Smooth muscle cell (in vitro differentiated cells): Measurements from ENCODE around the gene GAA. TPM values are rescaled to one million over a fixed set of nuclear protein-coding genes. Genes with fewer than 3 reads are reported as not detected.
"Not testable (repeated sequence)": the region's sequence is repeated elsewhere in the genome, so short reads cannot be mapped to it uniquely, and the experiment has no call there.

Source experiments
- DNase-seq: peaks from one replicate; lab custom pipeline; 2025; ENCODE audit not compliant: unreplicated experiment; lab: John Stamatoyannopoulos, UW
- H2AFZ ChIP-seq: fragments of 200-600 bp; sonication (generic); 2 replicates; pipeline ENCODE4 v1.6.0; 2016; ENCODE audit warnings: antibody characterized with exemption, low read depth, mild to moderate bottlenecking
- H3F3A ChIP-seq: fragments of 200-600 bp; sonication (generic); 2 replicates; pipeline ENCODE4 v1.6.0; 2017; ENCODE audit warnings: antibody characterized with exemption, low read depth
- H3K27ac ChIP-seq: fragments of 200-600 bp; sonication (generic); 2 replicates; pipeline ENCODE4 v1.5.1; 2016; ENCODE audit warnings: low read depth, mild to moderate bottlenecking
- H3K27me3 ChIP-seq: fragments of 200-600 bp; sonication (generic); 2 replicates; pipeline ENCODE4 v1.6.1; 2016; ENCODE audit warnings: low read depth, mild to moderate bottlenecking
- H3K36me3 ChIP-seq: fragments of 200-600 bp; sonication (generic); 2 replicates; pipeline ENCODE4 v1.5.1; 2016; ENCODE audit warnings: low read depth
- H3K4me1 ChIP-seq: fragments of 200-600 bp; sonication (generic); 2 replicates; pipeline ENCODE4 v1.5.1; 2016; ENCODE audit warnings: low read depth
- H3K4me2 ChIP-seq: fragments of 200-600 bp; sonication (generic); 2 replicates; pipeline ENCODE4 v1.6.0; 2016; ENCODE audit warnings: mild to moderate bottlenecking
- H3K4me3 ChIP-seq: fragments of 200-600 bp; sonication (generic); 2 replicates; pipeline ENCODE4 v1.5.1; 2016; ENCODE audit warnings: mild to moderate bottlenecking
- H3K79me2 ChIP-seq: fragments of 200-600 bp; sonication (generic); 2 replicates; pipeline ENCODE4 v1.6.0; 2016; ENCODE audit warnings: low read depth, mild to moderate bottlenecking
- H3K9ac ChIP-seq: fragments of 200-600 bp; sonication (generic); 2 replicates; pipeline ENCODE4 v1.6.0; 2016; ENCODE audit warnings: low read depth
- H3K9me3 ChIP-seq: fragments of 200-600 bp; sonication (generic); replicated peaks from 2 replicates; pipeline ENCODE4 v1.5.1; 2016; ENCODE audit warnings: low read depth
- H4K20me1 ChIP-seq: fragments of 200-600 bp; sonication (generic); 2 replicates; pipeline ENCODE4 v1.6.0; 2016; ENCODE audit warnings: low read depth
- CTCF ChIP-seq: fragments of 200-600 bp; sonication (generic); IDR thresholded peaks from 2 replicates; pipeline ENCODE4 v1.5.1; 2017; ENCODE audit warnings: borderline replicate concordance, mild to moderate bottlenecking, antibody characterized with exemption; ENCODE audit not compliant: insufficient read depth, poor library complexity, severe bottlenecking
- WGBS: methylation state at CpG from one replicate; pipeline ENCODE4 v1.1.7; 2016; ENCODE audit warnings: low lambda C conversion rate; 5-methylcytosine and 5-hydroxymethylcytosine counted together
- polyA plus RNA-seq: library from polyadenylated mRNA; unstranded; fragments of >200 nt; fragmentation: Nextera tagmentation; extraction: Ambion mirVana; gene quantifications from 2 replicates; pipeline ENCODE4 v1.2.1, GENCODE V29; 2016
- total RNA-seq: library from RNA; depleted of rRNA; stranded (reverse); fragments of >200 nt; gene quantifications from 2 replicates; pipeline ENCODE4 v1.2.3, GENCODE V29; 2014

GAA gene
- total and polyA plus RNA-seq, 2 experiments from 2014 or later: 36.6 to 53.6 TPM

DNA sequence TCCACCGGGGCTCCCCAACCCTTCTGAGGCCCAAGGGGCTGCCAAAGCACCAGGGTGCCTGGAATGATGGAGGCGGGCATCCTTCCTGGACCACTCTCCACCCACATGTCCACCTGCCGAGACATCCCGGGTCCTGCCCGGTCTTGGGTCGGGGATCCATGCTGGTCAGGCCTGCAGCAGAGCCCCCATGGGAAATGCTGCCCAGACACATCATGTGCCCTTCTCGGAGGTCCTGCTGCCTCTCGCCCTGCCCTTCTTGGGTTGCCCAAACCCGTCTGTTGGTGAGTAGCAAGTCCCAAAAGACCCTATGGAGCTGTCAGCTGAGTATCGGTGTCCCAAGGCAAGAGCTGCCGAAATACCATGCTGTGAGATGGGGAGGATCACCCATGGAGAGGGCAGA lies 14.8 kb upstream of the GAA start:
- Histone ChIP-seq H3K4me1 (no peaks in the 10 kb centered on the region), H3F3A (no peaks in the 10 kb centered on the region), H2AFZ (no peak overlapping the region), H3K27me3 (no peaks in the 10 kb centered on the region), H3K27ac (no peak overlapping the region), H3K9me3 (no peaks in the 10 kb centered on the region), H3K79me2 (no peaks in the 10 kb centered on the region), H3K9ac (no peak overlapping the region), H3K4me2 (no peak overlapping the region), H3K36me3 (no peaks in the 10 kb centered on the region), H3K4me3 (no peak overlapping the region), H4K20me1 (no peaks in the 10 kb centered on the region)
- no peak for DNase-seq
- TF ChIP-seq CTCF: no peak
- WGBS: 95% methylated on average over 11 of the region's 11 CpGs

DNA sequence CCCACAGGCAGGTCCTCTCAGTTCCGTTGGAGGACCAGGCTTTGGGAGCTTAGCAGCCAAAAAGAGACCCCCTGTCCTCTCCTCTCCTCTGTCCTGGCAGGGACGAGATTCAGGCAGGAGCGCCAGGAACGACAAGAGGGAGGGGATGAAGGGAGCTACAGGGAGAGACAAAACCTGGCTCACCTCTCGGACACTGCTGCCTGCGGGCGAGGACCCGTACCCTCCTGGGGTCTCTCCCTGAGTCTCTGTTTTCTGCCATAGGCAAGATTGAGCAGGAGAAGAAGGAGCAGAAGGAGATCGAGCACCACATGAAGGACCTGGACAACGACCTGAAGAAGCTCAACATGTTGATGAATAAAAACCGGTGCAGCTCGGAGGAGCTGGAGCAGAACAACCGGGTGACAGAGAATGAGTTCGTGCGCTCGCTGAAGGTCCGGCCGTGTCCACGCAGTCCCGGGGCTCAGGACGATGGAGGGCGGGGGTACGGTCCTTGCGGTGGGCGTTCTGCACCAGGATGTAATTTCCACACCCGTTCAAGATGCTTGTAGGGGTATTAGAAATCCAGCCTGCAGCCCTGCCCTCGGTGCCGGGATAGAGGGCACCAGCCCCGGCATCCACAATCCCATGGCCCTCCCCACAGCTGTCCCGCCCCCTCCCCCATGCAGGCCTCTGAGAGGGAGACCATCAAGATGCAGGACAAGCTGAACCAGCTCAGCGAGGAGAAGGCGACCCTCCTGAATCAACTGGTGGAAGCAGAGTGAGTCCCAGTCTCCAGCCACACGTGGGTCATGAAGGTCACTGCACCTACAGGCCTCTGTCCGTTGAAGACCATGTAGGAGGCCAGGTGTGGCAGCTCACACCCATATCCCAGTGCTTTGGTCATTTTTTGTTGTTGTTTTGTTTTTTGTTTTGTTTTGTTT lies 13.8 kb upstream of the GAA start:
- no peak overlapping the region for H3K4me2 ChIP-seq
- H3K9me3 ChIP-seq: no peaks in the 10 kb centered on the region
- H3F3A ChIP-seq: no peaks in the 10 kb centered on the region
- TF ChIP-seq CTCF: no peak
- H2AFZ ChIP-seq: no peak overlapping the region
- H3K79me2 ChIP-seq: no peaks in the 10 kb centered on the region
- DNase-seq: no peak
- no peaks in the 10 kb centered on the region for H3K36me3 ChIP-seq
- H3K27me3 ChIP-seq: no peaks in the 10 kb centered on the region
- no peak overlapping the region for H3K4me3 ChIP-seq
- no peak overlapping the region for H3K9ac ChIP-seq
- no peaks in the 10 kb centered on the region for H4K20me1 ChIP-seq
- no peak overlapping the region for H3K27ac ChIP-seq
- H3K4me1 ChIP-seq: no peaks in the 10 kb centered on the region
- whole genome bisulfite sequencing: 88% methylated on average over 30 of the region's 34 CpGs

- Histone ChIP-seq H3K9ac (no peak overlapping the region), H2AFZ (no peak overlapping the region), H3K4me3 (no peak overlapping the region), H3K4me2 (no peak overlapping the region), H3K4me1 (no peaks in the 10 kb centered on the region), H3K36me3 (no peaks in the 10 kb centered on the region), H4K20me1 (no peaks in the 10 kb centered on the region), H3K27me3 (no peaks in the 10 kb centered on the region), H3K79me2 (no peaks in the 10 kb centered on the region), H3K9me3 (no peaks in the 10 kb centered on the region), H3F3A (no peaks in the 10 kb centered on the region), H3K27ac (no peak overlapping the region)
- DNase-seq: no peak
- no peak for TF ChIP-seq CTCF
- WGBS: 93% methylated on average over 16 of the region's 16 CpGs
These were observed 11.6 kb upstream of the GAA start for GRCh38 chr17:80089762-80090161.

DNA sequence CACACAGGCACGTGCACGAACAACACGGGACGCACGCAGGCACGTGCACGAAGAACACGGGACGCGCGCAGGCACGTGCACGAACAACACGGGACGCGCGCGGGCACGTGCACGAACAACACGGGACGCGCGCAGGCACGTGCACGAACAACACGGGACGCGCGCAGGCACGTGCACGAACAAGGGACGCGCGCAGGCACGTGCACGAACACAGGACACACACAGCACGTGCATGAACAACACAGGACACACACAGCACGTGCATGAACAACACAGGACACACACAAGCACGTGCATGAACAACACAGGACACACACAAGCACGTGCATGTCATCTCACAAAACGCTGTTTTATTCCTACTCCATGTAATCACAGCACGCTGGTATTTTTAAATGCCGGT lies 11.2 kb upstream of the GAA start:
- H3K9me3 ChIP-seq, H3K4me3 ChIP-seq, H3K4me1 ChIP-seq, H3K27ac ChIP-seq, H2AFZ ChIP-seq, H3K79me2 ChIP-seq, DNase-seq, H3F3A ChIP-seq, H3K27me3 ChIP-seq, H3K9ac ChIP-seq, H3K36me3 ChIP-seq, H3K4me2 ChIP-seq, H4K20me1 ChIP-seq: not testable (repeated sequence)
- 99% methylated on average over 20 of the region's 44 CpGs for WGBS
